Mesenteric fat pad (tissue), 1 donor: ENCODE data around the gene RILPL1. TPM values are rescaled to one million over a fixed set of nuclear protein-coding genes. Genes with fewer than 3 reads are reported as not detected.
"Not testable (repeated sequence)": the region's sequence is repeated elsewhere in the genome, so short reads cannot be mapped to it uniquely, and the experiment has no call there.

Experiments used
- DNase-seq: peaks from one replicate; pipeline ENCODE4 v3.0.0-alpha.2; 2020; ENCODE audit warnings: low spot score
- microRNA-seq: library from miRNA; unstranded; fragments of <30 nt; microRNA quantifications from one replicate; pipeline ENCODE4 v1.2.0, GENCODE V29; 2020; ENCODE audit warnings: borderline number of aligned reads
- total RNA-seq: library from RNA; stranded (reverse); fragmentation: NEBNext Ultra II Directional; extraction: Animal tissue kit (Norgen Biotek cat#: 25700); gene quantifications from one replicate; pipeline ENCODE4 v1.2.1, GENCODE V29; 2021
- donor health status: DM: yes; HTN: yes; CAD: no.

The RILPL1 gene
- total RNA-seq, 1 donor from 2014 or later, result 17.9 TPM

DNA sequence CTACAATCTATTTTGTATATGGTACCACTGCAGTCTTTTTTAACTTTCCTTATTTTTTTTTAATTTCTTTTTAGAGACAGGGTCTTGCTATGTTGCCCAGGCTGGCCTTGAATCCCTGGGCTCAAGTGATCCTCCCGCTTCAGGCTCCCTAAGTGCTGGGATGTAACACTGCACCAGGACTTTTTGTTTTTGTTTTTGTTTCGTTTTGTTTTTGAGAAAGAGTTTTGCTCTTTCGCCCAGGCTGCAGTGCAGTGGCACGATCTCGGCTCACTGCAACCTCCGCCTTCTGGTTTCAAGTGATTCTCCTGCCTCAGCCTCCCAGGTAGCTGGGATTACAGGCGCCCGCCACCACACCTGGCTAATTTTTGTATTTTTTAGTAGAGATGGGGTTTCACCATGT is 104.4 kb downstream of the RILPL1 start:
- not testable (repeated sequence) for DNase-seq

DNA sequence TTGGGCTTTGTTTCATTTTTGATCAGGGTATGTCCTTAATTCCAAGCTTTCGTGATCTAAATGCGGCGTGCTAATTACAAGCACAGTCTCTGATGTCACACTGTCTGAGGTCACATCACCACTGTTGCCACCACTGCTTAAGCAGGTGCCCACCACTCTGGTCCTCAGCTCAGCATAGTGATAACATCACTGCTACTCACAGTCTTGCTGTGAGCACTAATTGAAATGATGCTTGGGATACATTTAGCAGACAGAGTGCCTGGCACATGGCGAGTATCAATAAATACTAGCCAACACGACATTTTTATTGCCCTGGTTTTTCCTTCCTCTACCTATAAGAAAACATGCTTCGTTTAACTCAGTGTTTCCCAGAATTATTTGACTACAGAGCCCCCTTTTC is 104.9 kb downstream of the RILPL1 start:
- DNase-seq, result no peak

DNA sequence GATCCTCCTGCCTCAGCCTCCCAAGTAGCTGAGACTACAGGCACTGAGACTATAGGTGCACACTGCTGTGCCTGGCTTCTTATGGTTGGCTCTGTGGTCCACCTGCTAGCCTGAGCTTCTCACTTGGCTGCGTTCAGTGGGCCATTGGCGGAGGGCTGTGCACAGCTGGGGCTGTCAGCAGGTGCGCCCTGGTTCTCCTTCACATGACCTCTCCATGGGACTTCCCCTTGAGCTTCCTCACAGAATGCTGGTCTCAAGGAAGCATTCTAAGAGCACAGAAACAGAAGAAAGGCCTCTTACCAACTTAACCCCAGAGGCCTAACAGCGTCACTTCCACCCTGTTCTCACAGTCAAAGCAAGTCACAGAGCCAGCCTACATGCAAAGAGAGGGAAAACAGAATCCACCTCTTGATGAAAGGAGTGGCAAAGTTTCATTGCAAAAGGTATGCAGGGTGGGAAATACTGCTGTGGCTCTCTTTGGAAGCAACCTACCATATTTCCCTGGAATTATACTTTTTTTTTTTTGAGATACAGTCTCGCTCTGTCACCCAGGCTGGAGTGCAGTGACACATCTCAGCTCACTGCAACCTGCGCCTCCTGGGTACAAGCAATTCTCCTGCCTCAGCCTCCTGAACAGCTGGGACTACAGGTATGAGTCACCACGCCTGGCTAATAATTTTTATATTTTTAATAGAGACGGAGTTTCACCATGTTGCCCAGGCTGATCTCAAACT is 106.3 kb downstream of the RILPL1 start:
- no peak for DNase-seq

DNA sequence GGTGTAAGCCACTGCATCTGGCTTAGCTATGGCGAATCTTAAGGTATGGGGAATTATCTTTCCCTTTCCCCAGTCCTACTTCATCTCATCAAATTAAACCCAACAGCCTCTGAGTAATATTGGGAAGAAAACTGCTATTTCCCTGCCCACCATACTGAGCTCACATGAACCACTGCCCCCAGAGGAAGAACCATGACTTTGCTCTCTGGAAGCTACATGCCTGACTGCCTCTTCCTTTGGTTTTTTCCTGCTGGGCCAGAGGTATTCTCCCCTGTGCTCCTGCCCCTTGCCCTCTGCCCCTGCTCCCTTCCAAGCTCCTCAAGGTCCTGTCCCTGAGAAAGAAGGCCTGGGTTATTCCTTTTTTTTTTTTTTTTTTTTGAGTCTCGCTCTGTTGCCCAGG is 112.2 kb downstream of the RILPL1 start:
- no peak for DNase-seq

Small RNAs within 50 kb of the gene (microRNA-seq; reads per million reads assigned to microRNA genes)
- not detected for gene MIR3908

Other genes starting within 250 kb of the RILPL1 start
- gene SBNO1, start 168.9 kb downstream of the RILPL1 start, total RNA-seq, result 28.5 TPM
- gene KMT5A, start 149.6 kb downstream of the RILPL1 start, total RNA-seq, result 39.9 TPM
- gene RILPL2, start 97.0 kb downstream of the RILPL1 start, total RNA-seq, result 10.4 TPM
- 18.3 TPM for gene SNRNP35, start 75.6 kb downstream of the RILPL1 start, total RNA-seq
- 241 TPM for gene TMED2, start 50.8 kb upstream of the RILPL1 start, total RNA-seq
- gene DDX55, start 68.4 kb upstream of the RILPL1 start, total RNA-seq, result 20.1 TPM
- 45.6 TPM for gene EIF2B1, start 100.0 kb upstream of the RILPL1 start, total RNA-seq
- 20.5 TPM for gene GTF2H3, start 100.1 kb upstream of the RILPL1 start, total RNA-seq
- 6.6 TPM for gene TCTN2, start 137.4 kb upstream of the RILPL1 start, total RNA-seq
- 33.3 TPM for gene ATP6V0A2, start 178.6 kb upstream of the RILPL1 start, total RNA-seq
- gene DNAH10, start 228.6 kb upstream of the RILPL1 start, total RNA-seq, result 0.51 TPM